ENCODE measurements around the gene ZNF32.
"Not testable (repeated sequence)": the region's sequence is repeated elsewhere in the genome, so short reads cannot be mapped to it uniquely, and the experiment has no call there.

ZNF32 gene

GRCh38 chr10:43680035-43680434 is 31.4 kb upstream of the ZNF32 start:
- DNase-seq, result no peak

DNA sequence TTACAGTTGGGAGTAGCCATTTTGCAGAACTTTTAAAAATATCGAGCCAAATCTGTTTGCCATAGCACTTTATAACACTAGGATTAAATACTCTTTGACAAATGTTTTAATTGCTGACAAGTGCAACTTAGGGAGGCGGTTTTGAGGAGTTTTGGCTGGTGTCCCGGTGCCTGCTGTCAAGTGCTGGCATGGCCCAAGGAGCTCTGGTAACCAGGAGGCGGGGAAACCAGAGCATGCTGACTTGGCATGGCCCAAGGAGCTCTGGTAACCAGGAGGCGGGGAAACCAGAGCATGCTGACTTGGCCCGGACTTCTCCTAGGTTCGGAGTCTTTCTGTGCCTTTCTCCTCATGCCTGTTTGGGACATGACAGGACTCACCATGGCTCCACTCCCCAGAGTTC is 30.8 kb upstream of the ZNF32 start:
- DNase-seq, result no peak

DNA sequence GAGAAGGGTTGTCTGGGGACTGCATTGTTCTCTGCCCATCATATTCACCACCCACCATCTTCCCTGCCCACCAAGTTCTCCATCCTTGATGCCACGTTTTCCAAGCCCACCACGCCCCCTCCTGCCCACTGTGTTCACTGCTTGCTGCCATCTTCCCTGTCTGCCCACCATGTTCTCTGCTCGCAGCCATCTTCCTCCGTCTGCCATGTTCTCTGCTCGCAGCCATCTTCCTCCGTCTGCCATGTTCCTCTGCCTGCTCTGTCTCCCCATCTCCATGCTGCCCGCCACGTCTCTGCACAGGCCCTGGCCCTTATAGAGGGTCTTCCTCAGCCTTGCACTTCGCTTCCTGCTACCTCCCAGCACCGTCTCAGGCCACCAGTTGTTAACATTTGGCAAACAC is 30.0 kb upstream of the ZNF32 start:
- DNase-seq, result no peak

DNA sequence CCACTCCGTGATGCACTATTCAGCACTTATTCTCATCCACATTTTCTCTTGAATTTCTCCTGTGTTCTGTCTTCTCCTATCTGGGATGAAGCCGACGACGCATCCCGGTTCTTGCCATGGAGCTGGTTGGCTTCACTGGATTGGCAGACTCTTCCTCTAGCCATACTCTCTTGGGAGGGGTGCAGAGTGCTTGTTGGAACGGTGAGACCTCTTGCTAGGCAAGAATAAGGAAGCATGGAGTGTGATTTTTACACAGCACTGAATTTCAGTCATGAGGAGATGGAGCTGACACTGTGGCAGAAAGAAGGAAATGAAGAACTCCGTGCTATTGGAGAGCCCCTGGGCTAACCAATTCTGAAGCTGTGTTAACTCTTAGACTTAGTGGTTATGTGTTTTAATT is 28.2 kb upstream of the ZNF32 start:
- peak; percentile 16 for DNase-seq

DNA sequence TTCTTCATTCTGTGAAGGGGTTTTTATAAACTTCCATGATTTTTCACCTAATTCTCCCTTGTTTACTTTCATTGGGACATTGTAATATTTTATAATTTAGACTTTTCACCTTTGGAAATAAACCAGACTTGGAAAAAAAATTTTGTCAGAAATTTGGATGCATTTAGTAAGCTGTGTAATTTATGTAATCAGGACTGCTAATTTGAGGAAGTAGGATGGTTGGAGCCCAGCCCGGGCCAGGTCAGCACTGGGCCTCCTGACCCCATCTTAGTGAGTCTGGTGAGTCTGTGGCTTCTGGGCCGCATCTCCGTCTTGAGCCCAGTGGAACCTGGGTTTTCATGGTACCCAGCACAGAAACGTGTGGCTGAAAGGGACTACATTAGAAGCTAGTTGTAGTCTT is 27.6 kb upstream of the ZNF32 start:
- DNase-seq, result no peak

- no peak for DNase-seq
These were observed 26.0 kb upstream of the ZNF32 start for GRCh38 chr10:43674553-43675210.

- DNase-seq, result no peak
These were observed 24.8 kb upstream of the ZNF32 start for GRCh38 chr10:43673471-43673870.

DNA sequence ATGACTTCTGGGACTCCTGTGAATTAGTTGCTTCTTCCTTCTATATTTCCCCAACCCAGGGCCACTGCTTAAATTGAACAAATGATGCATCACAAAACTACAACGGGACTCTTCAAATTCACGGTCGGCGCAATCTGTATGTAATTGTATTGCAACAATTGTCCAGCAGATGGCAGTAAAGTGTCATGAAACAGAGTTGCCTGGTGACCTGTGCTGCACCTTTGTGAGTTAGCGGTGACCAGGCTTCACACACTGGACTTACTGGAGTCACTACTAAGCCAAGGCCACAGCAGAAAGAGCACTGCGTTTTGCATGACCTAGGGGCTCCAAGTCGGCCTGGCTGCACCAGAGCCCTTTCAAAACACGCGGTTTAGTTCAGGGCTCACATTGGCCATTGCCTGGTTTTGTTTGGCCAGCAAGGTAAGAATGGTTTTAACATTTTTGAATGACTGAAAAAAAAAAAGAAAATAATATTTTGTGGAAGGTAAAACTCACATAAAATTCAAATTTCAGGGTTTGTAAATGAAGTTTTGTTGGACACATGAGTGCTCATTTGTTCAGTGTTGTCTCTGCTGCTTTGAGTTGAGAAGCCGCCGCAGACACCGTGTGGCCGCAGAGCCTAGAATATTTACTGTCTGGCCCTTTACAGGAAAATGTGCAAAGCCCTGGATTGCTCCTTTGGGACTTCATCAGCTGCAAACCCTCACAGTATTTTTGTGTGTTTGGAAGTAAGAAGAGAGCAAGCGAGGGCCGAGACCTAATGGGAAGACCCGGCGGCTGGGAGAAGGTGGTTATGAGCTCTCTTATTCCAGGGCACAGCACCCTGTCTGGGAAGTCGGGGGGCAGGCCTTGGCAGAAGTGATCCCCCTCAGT is 23.2 kb upstream of the ZNF32 start:
- DNase-seq, result peak; percentile 66

DNA sequence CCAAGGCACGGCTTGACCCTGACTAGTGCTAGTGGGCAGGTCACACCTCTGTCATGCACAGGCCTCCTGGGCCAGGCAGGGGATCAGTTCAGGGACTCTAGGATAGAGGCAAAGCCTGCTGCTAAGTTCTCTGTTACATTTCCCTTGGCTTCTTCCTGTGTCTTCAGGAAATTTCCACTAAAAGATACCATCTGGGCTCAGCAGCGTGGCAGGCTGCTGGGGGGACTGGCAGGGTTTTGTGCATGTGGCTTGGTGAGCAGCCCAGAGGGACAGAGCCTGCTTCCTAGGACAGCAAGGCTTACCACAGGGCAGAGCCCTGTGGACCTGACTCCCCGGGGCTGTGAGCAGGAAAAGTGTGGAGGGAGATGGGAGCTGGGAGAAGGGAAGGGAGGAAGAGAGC is 20.7 kb upstream of the ZNF32 start:
- no peak for DNase-seq

GRCh38 chr10:43667761-43668386 is 19.2 kb upstream of the ZNF32 start:
- DNase-seq, result no peak

DNA sequence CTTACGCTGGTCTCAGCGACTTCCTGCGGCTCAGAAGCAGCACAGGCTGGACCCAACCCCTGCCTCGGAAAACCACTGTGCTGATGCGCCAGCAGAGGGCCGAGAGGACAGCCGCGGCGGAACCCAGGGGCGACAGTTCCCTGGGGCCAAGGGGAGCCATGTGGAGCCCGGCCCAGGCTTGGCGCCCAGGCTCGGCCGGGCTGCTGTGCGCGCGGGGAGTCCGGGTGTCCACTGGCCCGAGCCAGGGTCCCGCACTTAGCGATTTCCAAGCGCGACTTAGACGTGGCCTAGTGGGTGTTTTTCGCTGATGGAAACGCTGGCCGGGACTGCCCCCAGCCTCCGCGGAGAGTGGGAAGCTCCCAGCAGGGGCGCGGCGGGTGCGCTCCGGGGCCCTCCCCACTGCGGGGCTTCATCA is 18.6 kb upstream of the ZNF32 start:
- no peak for DNase-seq

- no peak for DNase-seq
These were observed 17.9 kb upstream of the ZNF32 start for GRCh38 chr10:43666552-43666951.

GRCh38 chr10:43665054-43665453 is 16.4 kb upstream of the ZNF32 start:
- no peak for DNase-seq

DNA sequence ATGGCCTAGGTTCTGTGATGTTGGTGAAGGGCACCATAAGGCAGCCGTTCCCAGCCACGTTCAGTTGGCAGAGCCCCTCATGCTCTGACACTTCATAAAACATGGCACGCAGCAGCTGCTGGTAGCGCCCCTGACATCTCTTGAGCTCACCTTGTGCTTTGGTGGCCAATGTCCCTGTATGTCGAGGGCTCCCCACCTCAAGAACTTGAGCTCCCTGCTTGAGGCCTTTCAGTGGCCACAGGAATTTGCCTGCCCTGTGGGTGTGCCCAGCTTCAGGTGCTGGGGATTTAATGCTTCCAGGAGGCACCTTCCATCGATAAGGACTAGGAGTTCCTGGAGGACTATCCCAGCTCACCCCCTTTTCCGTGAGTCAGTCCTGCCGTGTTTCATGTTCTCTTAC is 9.5 kb upstream of the ZNF32 start:
- DNase-seq, result no peak

GRCh38 chr10:43655311-43655710 is 6.6 kb upstream of the ZNF32 start:
- DNase-seq, result no peak

DNA sequence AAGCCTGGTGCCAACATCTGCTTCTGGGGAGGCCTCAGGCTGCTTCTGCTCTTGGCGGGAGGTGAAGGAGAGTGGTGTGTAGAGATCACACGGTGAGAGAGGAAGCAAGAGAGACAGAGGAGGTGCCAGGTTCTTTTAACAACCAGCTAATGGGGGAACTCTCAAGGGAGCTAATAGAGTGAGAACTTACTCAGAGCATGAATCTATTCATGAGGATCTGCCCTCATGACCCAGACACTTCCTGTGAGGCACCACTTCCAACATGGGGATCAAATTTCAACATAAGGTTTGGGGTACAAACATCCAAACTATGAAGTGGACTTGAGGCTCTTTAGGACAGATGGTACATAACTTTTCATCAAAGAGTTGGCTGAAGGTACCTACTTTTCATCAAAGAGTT is 5.1 kb upstream of the ZNF32 start:
- no peak for DNase-seq

- DNase-seq, result no peak
These were observed 473 bp upstream of the ZNF32 start for GRCh38 chr10:43649185-43649523.

DNA sequence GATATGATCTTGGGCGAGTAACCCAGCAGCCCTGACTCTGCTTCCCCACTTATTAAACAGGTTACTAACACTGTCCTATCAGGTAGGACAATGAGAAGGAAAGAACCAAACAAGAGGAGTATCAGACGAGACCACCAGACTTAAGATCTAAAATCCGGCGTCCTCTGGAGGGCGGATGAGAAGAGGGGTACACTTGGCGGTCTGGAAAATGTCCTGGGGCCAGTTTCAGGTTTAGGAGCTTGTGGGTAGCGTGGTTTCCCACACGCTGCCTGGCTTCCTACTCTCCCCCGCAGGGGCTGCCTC is 635 bp downstream of the ZNF32 start:
- DNase-seq, result no peak

DNA sequence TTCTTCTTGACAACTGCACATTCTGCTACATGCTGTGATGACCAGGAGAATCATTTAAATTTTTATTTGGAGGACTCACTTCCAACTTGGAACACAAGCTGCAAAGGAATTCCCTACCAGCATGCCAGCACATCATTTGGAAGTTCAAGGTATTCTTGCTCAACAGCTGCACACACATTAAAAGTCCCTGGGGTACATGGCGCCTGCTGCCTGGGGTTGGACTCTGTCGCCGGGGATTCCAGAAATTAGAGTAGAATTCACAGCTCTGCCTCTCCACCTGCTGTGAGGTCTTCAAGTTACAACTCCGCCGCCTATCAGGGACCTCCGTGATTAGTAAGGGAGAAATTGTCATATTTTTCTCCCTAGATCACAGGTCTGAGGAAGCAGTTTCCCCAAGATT is 1.1 kb downstream of the ZNF32 start:
- no peak for DNase-seq

DNA sequence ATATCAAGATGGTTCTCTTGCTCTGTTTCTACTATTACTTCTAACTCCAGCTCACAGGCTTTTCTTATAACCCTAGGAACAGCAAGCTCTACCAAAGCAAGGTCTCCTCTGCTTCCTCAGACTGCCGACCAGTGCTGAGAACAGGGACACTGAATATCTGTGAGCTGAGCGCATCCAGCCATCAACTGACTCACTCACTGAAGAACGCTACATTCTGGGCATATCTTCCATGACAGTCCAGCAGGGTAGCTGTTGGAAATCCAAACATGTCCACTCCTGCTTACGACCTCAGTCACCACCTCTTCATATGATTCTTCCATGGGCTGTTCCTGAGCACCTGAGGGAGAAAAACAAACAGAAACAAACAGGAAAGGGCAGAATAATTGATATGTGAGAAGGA is 2.8 kb downstream of the ZNF32 start:
- DNase-seq, result no peak

- no peak for DNase-seq
These were observed 4.4 kb downstream of the ZNF32 start for GRCh38 chr10:43644252-43644651.

- no peak for DNase-seq
These were observed 8.1 kb downstream of the ZNF32 start for GRCh38 chr10:43640603-43641002.

DNA sequence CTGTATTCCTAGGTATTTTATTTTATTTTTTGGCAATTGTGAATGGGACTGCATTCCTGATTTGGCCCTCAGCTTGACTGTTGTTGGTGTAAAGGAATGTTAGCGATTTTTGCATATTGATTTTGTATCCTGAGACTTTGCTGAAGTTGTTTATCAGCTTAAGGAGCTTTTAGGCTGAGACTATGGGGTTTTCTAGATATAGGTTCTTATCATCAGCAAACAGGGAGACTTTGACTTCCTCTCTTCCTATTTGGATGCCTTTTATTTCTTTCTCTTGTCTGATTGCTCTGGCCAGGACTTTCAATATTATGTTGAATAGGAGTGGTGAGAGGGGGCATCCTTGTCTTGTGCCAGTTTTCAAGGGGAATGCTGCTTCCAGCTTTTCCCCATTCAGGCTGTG is 12.9 kb downstream of the ZNF32 start:
- DNase-seq, result not testable (repeated sequence)

DNA sequence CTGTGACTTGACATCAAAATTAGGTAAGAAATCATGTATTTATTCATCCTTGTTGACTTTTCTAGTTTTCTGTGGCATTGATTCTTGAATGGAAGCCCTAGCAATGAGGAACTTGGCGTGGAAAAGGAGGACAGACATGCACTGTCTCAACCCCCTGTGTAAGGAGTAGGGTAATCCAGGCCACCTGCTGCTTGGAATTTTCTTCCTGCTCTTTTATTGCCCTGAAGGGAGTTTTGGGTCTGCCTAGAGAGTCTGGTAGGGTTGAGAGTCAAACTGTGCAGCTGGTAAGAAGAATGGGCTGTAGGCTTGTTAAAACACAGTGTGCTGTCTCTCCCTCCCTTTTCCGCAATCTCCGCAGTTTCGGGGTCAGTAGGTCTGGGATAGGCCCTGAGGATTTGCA is 19.7 kb downstream of the ZNF32 start:
- no peak for DNase-seq

GRCh38 chr10:43627942-43628341 is 20.7 kb downstream of the ZNF32 start:
- DNase-seq, result no peak

All from right forelimb (tissue), 1 donor.